Measurements from ENCODE around the gene STX10. TPM values are rescaled to one million over a fixed set of nuclear protein-coding genes. Genes with fewer than 3 reads are reported as not detected.

The STX10 gene
- total and polyA plus RNA-seq, 2 donors (not counting 3 experiments of a cell fraction or from before 2014, with no cell fraction given) = 63.1 to 91.6 TPM

GRCh38 chr19:13171146-13171545 lies 21.0 kb upstream of the STX10 start:
- Histone ChIP-seq H3K9ac (replicated peaks; ENCODE audit: extremely low read depth, insufficient read depth, low read length) (no peak overlapping the region), H3K27me3 (ENCODE audit: control insufficient read depth in 2 of 2, insufficient read depth in 2 of 2, low read length in 2 of 2) (no peaks in the 10 kb centered on the region), H3K9me3 (replicated peaks; ENCODE audit: control insufficient read depth, insufficient read depth, low read length) (no peaks in the 10 kb centered on the region), H3K4me1 (ENCODE audit: control insufficient read depth, extremely low read depth, insufficient read depth, low read length) (peaks cover 29% of the 10 kb centered on the region), H3K36me3 (ENCODE audit: control insufficient read depth in 2 of 2, extremely low read depth in 1 of 2, insufficient read depth in 2 of 2, low read length in 2 of 2) (no peaks in the 10 kb centered on the region), H3K27ac (ENCODE audit: insufficient read depth, low read depth, low read length) (no peak overlapping the region), H2AFZ (ENCODE audit: low read depth, low read length) (no peak overlapping the region), H3K9me1 (replicated peaks; ENCODE audit: control insufficient read depth, extremely low read depth, insufficient read depth, low read length) (no peaks in the 10 kb centered on the region), H3K79me2 (ENCODE audit: control insufficient read depth, insufficient read depth, low read length) (no peaks in the 10 kb centered on the region), H4K20me1 (replicated peaks; ENCODE audit: control insufficient read depth, extremely low read depth, insufficient read depth, low read length) (no peaks in the 10 kb centered on the region), H3K4me3 (replicated peaks in 1 of 3; ENCODE audit: insufficient read depth in 1 of 3, low read depth in 1 of 3, low read length in 3 of 3) (no peak overlapping the region), H3K4me2 (ENCODE audit: insufficient read depth, low read length) (no peak overlapping the region)
- dilution Hi-C loops (cut with MboI; ENCODE audit: extremely low pct_ligation_motif_present, low sequenced_read_pairs) = no loop called here
- TF ChIP-seq MYC (IDR thresholded peaks at IDR 0.05; ENCODE audit: low read depth, low read length) (no peak), JUN (IDR thresholded peaks at IDR 0.05; ENCODE audit: borderline replicate concordance, insufficient read depth, insufficient read length, low read depth) (no peak), POLR2AphosphoS5 (IDR thresholded peaks at IDR 0.05; ENCODE audit: insufficient read depth, low read depth, low read length) (no peak), POLR2A (IDR thresholded peaks at IDR 0.05; ENCODE audit: low read depth, low read length) (no peak), GATA2 (IDR thresholded peaks at IDR 0.05; ENCODE audit: insufficient read depth, insufficient read length, low read depth, low read length) (no peak), EZH2 (IDR thresholded peaks at IDR 0.05; ENCODE audit: borderline replicate concordance, low read depth, low read length, severe bottlenecking) (no peak), MAX (IDR thresholded peaks at IDR 0.05; ENCODE audit: insufficient read depth, insufficient read length) (no peak)
- TF ChIP-seq, protein P1, sequence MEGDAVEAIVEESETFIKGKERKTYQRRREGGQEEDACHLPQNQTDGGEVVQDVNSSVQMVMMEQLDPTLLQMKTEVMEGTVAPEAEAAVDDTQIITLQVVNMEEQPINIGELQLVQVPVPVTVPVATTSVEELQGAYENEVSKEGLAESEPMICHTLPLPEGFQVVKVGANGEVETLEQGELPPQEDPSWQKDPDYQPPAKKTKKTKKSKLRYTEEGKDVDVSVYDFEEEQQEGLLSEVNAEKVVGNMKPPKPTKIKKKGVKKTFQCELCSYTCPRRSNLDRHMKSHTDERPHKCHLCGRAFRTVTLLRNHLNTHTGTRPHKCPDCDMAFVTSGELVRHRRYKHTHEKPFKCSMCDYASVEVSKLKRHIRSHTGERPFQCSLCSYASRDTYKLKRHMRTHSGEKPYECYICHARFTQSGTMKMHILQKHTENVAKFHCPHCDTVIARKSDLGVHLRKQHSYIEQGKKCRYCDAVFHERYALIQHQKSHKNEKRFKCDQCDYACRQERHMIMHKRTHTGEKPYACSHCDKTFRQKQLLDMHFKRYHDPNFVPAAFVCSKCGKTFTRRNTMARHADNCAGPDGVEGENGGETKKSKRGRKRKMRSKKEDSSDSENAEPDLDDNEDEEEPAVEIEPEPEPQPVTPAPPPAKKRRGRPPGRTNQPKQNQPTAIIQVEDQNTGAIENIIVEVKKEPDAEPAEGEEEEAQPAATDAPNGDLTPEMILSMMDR (IDR thresholded peaks at IDR 0.05; ENCODE audit: extremely low read depth in 1 of 2, insufficient read depth in 1 of 2, low read depth in 1 of 2, low read length in 2 of 2) = no peak
- intact Hi-C loops (cut with micrococcal nuclease) = no loop called here
- ChIA-PET POLR2A (no interaction called here), CTCF (interaction anchor here (0.6 to 2.0 kb wide), 5 partner anchors 15 to 77 kb away, joined by 3 to 4 read pairs (median 3); no protein-coding TSS in a partner anchor)
- no peak for FAIRE-seq
- no TSS peak for BruUV-seq (replicated peaks)
- no peak for DNase-seq (ENCODE audit: low read depth, low spot score)

All from endothelial cell of umbilical vein (primary cell).